GM19455 (cell line): ENCODE results near the gene SEMA3C.
"Not testable (repeated sequence)": the region's sequence is repeated elsewhere in the genome, so short reads cannot be mapped to it uniquely, and the experiment has no call there.

Source experiments
- ATAC-seq: cut with Tn5 transposase; IDR thresholded peaks from one replicate; pipeline ENCODE4 v1.9.1; 2021; ENCODE audit not compliant: unreplicated experiment

The SEMA3C gene

DNA sequence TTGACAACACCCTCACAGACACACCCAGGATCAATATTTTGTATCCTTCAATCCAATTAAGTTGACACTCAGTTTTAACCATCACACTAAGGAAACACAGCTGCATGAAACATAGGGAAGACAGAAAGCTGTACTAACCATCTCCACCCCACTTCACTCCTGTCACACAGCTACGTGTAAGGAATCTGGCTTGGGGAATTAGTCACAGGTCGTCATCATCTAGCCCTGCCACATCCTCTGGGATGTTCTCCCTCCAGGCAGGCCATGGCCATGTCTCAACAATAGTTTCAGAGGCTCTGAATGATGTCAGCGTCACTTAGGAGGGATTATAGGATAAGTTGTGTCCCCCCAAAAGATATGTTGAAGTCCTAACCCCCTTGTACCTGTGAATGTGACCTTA, 10.8 kb upstream of the SEMA3C start:
- no peak for ATAC-seq

DNA sequence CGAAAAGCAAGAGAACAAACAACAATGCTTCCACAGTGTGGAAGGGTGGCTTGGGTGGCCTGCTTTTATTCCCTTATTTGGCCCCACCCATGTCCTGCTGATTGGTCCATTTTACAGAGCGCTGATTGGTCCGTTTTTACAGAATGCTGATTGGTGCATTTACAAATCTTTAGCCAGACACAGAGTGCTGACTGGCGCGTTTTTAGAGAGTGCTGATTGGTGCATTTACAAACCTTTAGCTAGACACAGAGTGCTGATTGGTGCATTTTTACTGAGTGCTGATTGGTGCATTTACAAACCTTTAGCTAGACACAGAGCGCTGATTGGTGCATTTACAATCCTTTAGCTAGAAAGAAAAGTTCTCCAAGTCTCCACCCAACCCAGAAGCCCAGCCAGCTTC, 8.1 kb upstream of the SEMA3C start:
- ATAC-seq: not testable (repeated sequence)

DNA sequence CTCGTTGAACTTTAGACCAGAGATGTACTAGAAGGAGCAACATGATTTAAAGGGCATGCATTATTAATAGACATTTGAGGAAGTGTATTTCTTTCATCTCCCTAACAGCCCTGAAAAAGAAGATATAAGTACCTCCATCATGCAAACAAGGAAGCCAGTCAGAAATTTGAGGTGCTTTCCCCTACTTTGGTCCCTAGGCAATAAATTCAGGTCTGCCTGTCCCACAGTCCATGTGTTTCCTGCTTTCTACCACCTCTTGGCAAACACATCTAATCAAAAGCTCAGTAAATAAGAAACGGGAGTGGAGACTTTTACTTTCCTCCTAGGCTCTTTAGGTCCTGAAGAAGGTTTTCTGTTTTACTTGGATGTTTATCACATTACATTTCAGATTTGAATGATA, 5.2 kb upstream of the SEMA3C start:
- ATAC-seq: no peak

DNA sequence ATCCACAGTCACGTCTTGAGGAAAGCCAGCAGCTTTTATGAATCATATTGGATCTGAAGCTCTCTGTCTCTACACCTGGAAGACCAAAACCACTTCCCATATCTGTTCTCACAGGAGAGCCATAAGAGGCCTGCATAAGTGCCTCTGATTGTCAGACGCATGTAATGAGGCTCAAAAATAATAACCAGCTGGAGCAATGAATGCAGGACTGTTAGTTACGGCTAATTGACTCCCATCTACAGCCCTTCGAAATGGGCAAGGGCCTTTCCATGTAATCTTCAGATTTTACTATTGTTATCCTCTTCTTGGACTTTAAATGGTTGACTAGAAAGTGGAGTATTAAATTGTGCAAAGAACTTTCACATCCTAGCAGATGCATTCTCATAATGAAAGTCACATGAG, 4.4 kb upstream of the SEMA3C start:
- ATAC-seq: no peak

DNA sequence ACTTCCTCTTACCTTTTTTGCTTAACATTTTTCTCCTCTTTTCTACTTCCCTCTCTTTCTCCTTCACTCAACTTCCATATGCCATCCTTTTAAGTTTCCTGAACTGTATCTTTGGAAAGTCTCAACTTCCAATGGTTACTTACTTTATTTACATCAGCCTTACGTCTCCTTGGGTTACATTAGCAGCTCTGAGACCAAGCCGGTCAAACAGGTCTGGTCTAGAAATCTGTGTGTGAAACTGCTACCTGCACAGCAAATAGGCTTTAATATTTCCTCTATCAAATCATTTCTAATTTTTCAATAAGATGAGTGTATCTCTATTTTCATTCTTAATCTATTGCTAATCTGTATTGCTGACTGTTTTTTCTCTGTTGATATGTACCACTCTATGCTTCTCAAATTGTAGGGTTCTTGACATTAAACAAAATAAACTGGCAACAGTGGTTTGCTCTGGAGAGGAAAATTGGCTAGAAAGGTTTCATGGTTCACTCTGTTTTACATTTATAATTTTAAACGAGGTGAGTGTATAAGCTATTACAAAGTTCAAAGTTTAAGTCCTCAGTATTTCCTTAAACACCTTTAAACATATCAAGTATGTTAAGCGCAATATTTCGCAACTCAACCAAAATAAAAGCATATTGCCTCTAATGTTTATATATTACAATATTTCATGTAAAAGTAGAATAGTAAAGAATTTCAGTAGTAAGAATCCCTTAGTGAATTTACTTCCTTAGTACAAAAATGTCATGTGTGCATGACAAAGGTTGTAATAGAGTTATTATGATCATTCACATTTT, 3.6 kb upstream of the SEMA3C start:
- ATAC-seq: no peak

GRCh38 chr7:80921130-80921529, 2.3 kb upstream of the SEMA3C start:
- ATAC-seq: no peak

DNA sequence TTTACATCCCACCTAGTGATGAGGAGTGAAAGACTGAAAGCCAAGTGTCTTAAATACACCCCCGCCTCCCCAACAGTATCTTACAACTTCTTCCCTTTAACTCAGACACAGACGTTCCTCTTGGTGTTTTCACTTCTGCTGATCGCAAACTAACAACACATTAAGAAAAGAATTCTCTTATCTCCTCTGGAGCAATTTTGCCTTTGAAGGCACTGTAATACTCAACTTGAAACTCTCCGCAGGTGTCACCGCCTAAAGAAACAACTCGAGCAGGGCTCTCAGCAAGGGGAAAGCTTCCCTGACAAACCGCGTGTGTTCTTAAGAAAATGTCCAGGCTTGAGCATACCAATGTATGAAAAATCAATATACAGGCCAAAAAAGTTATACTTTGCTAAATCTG, 452 bp downstream of the SEMA3C start:
- ATAC-seq: no peak

GRCh38 chr7:80916770-80917741, 1.8 kb downstream of the SEMA3C start:
- ATAC-seq: no peak

GRCh38 chr7:80910228-80910627, 8.6 kb downstream of the SEMA3C start:
- no peak for ATAC-seq

- ATAC-seq: no peak
Observed at GRCh38 chr7:80908360-80908797, 10.5 kb downstream of the SEMA3C start.

GRCh38 chr7:80907612-80908011, 11.2 kb downstream of the SEMA3C start:
- ATAC-seq: no peak

- no peak for ATAC-seq
Observed at GRCh38 chr7:80907141-80907601, 11.7 kb downstream of the SEMA3C start.

GRCh38 chr7:80905334-80905733, 13.5 kb downstream of the SEMA3C start:
- ATAC-seq: no peak

- ATAC-seq: no peak
Observed at GRCh38 chr7:80902716-80903308, 16.0 kb downstream of the SEMA3C start.

DNA sequence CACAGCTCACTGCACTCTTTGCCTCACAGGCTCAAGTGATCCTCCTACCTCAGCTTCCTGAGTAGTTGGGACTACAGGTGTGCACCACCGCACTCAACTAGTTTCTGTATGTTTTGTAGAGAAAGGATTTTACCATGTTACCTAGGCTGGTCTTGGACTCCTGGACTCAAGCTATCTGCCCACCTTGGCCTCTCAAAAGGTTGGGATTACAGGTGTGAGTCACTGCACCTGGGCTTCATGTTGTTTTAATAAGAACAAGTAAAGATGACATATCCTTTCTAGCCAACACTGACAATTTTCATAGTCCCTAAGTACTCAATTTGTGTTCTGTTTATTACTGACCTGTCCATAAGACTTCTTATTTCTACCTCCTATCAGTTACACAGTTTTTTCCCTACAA, 16.8 kb downstream of the SEMA3C start:
- no peak for ATAC-seq

GRCh38 chr7:80900583-80901576, 18.0 kb downstream of the SEMA3C start:
- ATAC-seq: no peak

DNA sequence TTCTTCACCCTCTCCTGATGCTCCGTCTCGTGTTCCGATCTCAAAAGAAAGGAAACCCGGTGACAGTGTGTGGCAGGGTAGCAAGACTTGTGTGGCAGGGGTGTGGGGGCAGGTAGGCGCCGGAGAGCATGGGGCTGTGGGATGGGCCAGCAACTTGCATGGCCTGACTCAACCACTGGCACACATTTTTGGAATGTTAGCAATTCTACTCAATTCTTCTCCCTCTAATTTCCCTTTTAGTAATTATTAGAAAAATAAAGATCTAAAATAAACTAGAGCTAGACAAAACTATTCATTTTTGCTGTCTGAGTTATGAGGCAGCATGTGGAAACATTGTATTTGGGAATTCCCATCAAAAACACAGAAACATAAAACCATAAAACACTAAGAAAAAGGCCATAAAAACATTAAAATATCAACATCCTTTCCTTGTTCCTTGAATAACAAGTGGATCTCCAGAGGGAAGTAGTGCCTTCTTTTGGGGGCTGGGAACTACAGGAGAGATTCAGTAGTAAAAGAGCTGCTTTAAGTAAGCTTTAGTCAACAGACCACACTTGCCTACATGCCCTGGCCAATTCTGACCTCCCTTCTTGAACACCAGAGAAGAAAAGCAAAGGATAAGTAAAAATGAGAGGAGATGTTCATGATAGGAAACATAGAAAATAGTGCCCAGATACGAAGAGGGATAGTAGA, 21.8 kb downstream of the SEMA3C start:
- ATAC-seq: no peak

- no peak for ATAC-seq
Observed at GRCh38 chr7:80895056-80895455, 23.8 kb downstream of the SEMA3C start.

GRCh38 chr7:80891259-80891544, 27.6 kb downstream of the SEMA3C start:
- no peak for ATAC-seq
